Neural progenitor cell (in vitro differentiated cells): ENCODE measurements around the gene HSPB8.

Experiments
- CTCF ChIP-seq: fragments of 200-600 bp; sonication (generic); IDR thresholded peaks from 2 replicates; pipeline ENCODE4 v1.5.1; 2017; ENCODE audit warnings: antibody characterized with exemption, mild to moderate bottlenecking
- EZH2 ChIP-seq: fragments of 200-600 bp; sonication (generic); IDR thresholded peaks from 2 replicates; pipeline ENCODE4 v1.6.1; 2017; ENCODE audit warnings: antibody characterized with exemption, mild to moderate bottlenecking, moderate library complexity
- EZH2phosphoT487 ChIP-seq: fragments of 200-600 bp; sonication (generic); IDR thresholded peaks from 2 replicates; pipeline ENCODE4 v1.6.1; 2017; ENCODE audit warnings: antibody characterized with exemption

- TF ChIP-seq CTCF (no peak), EZH2phosphoT487 (no peak), EZH2 (no peak)
These were observed 29.9 kb downstream of the HSPB8 start for GRCh38 chr12:119208626-119209061.
